NOMO-1 treated with dmso at 0.1 percent for 144 hours (cell line): ENCODE measurements around the gene ABCG5.

Experiments
- DNase-seq: peaks from one replicate; lab custom pipeline; 2025; ENCODE audit not compliant: unreplicated experiment; lab: John Stamatoyannopoulos, UW

Gene ABCG5

GRCh38 chr2:43838560-43839267 is at the start of gene ABCG5, which contains the start of gene ABCG8:
Gene ABCG5 (minus strand): TSS chr2:43838839. CDS start chr2:43838679, 160 bp downstream.
Gene ABCG8 (plus strand): TSS chr2:43838971. CDS start chr2:43839054, 83 bp downstream.
- no peak for DNase-seq

GRCh38 chr2:43887176-43887575 is 48.5 kb upstream of the ABCG5 start:
- DNase-seq = no peak

- DNase-seq = no peak
Measured at GRCh38 chr2:43885132-43885632, 46.5 kb upstream of the ABCG5 start.

GRCh38 chr2:43884689-43885088 is 46.0 kb upstream of the ABCG5 start:
- DNase-seq = no peak

GRCh38 chr2:43882312-43882711 is 43.7 kb upstream of the ABCG5 start:
- no peak for DNase-seq

GRCh38 chr2:43880952-43881351 is 42.3 kb upstream of the ABCG5 start:
- DNase-seq = no peak

GRCh38 chr2:43880471-43880870 is 41.8 kb upstream of the ABCG5 start:
- DNase-seq = no peak

- DNase-seq = no peak
Measured at GRCh38 chr2:43879261-43879660, 40.6 kb upstream of the ABCG5 start.

- DNase-seq = no peak
Measured at GRCh38 chr2:43877782-43878464, 39.3 kb upstream of the ABCG5 start.

- no peak for DNase-seq
Measured at GRCh38 chr2:43874776-43875451, 36.3 kb upstream of the ABCG5 start.

GRCh38 chr2:43872151-43872550 is 33.5 kb upstream of the ABCG5 start:
- no peak for DNase-seq

- DNase-seq = no peak
Measured at GRCh38 chr2:43855292-43855691, 16.7 kb upstream of the ABCG5 start.

- DNase-seq = no peak
Measured at GRCh38 chr2:43854671-43855070, 16.0 kb upstream of the ABCG5 start.

GRCh38 chr2:43853141-43854081 is 14.8 kb upstream of the ABCG5 start:
- DNase-seq = no peak

GRCh38 chr2:43852196-43852730 is 13.6 kb upstream of the ABCG5 start:
- DNase-seq = no peak

GRCh38 chr2:43851011-43851980 is 12.7 kb upstream of the ABCG5 start:
- no peak for DNase-seq

- no peak for DNase-seq
Measured at GRCh38 chr2:43848214-43848613, 9.6 kb upstream of the ABCG5 start.

GRCh38 chr2:43846140-43846793 is 7.6 kb upstream of the ABCG5 start:
- no peak for DNase-seq

- DNase-seq = no peak
Measured at GRCh38 chr2:43845181-43845580, 6.5 kb upstream of the ABCG5 start.
